Activated CD4-positive, alpha-beta memory T cell treated with anti-CD3 and anti-CD28 coated beads for 36 hours (primary cell): Measurements from ENCODE around the gene DHX30. TPM values are rescaled to one million over a fixed set of nuclear protein-coding genes. Genes with fewer than 3 reads are reported as not detected.

ENCODE experiments used
- CTCF ChIA-PET: fragments of 350-600 bp; sonication (Branson Sonifier 250); formaldehyde crosslinking; loops from one replicate; lab custom pipeline; 2021; ENCODE audit warnings: antibody characterized with exemption, inconsistent platforms; lab: Charles Lee
- POLR2A ChIA-PET: fragments of 350-600 bp; sonication (Branson Sonifier 250); formaldehyde crosslinking; loops from one replicate; lab custom pipeline; 2021; ENCODE audit warnings: antibody characterized with exemption; lab: Charles Lee
- DNase-seq: peaks from one replicate; pipeline ENCODE4 v3.0.0-alpha.2; 2020
- H3K27ac Mint-ChIP-seq: one replicate; pipeline ENCODE4 v1.8.0; 2021; ENCODE audit warnings: mixed read lengths
- H3K27me3 Mint-ChIP-seq: one replicate; pipeline ENCODE4 v1.8.0; 2021; ENCODE audit warnings: mixed read lengths
- H3K36me3 Mint-ChIP-seq: one replicate; pipeline ENCODE4 v1.8.0; 2021; ENCODE audit warnings: mixed read lengths
- H3K4me1 Mint-ChIP-seq: one replicate; pipeline ENCODE4 v1.8.0; 2021; ENCODE audit warnings: low read depth, mixed read lengths
- H3K4me3 Mint-ChIP-seq: one replicate; pipeline ENCODE4 v1.8.0; 2021; ENCODE audit warnings: mild to moderate bottlenecking, mixed read lengths
- H3K9me3 Mint-ChIP-seq: one replicate; pipeline ENCODE4 v1.8.0; 2021; ENCODE audit warnings: mixed read lengths
- intact Hi-C: fragments of 100-400 bp; cut with micrococcal nuclease; formaldehyde crosslinking; loops from one replicate; pipeline ENCODE4 v1.15.1; 2023
- total RNA-seq, 2 experiments: library from RNA; stranded (reverse); gene quantifications; one replicate each; pipeline ENCODE4 v1.2.3, GENCODE V29; 2021

DHX30 gene
- total RNA-seq, 2 experiments from 2014 or later, result 76.7 to 77.5 TPM

- peaks cover 14% of the 10 kb centered on the region for H3K36me3 Mint-ChIP-seq
- POLR2A ChIA-PET, result no interaction called here
- DNase-seq, result no peak
These were observed 20.3 kb upstream of the DHX30 start for GRCh38 chr3:47782446-47783308.

GRCh38 chr3:47783673-47784072 lies 19.3 kb upstream of the DHX30 start:
- peaks cover 14% of the 10 kb centered on the region for H3K36me3 Mint-ChIP-seq
- DNase-seq, result no peak
- no peak overlapping the region for H3K4me3 Mint-ChIP-seq
- ChIA-PET CTCF (no interaction called here), POLR2A (no interaction called here)
- intact Hi-C loops, result loop anchor here (5.0 kb wide), 1 partner anchor 146 kb away; no protein-coding TSS in a partner anchor
- H3K9me3 Mint-ChIP-seq, result no peaks in the 10 kb centered on the region
- no peak overlapping the region for H3K27ac Mint-ChIP-seq
- peaks cover 15% of the 10 kb centered on the region for H3K4me1 Mint-ChIP-seq
- no peaks in the 10 kb centered on the region for H3K27me3 Mint-ChIP-seq

More at GRCh38 chr3:47782446-47783308, 20.3 kb upstream of the DHX30 start:
- Mint-ChIP-seq H3K9me3 (no peaks in the 10 kb centered on the region), H3K4me1 (peaks cover 15% of the 10 kb centered on the region), H3K27me3 (no peaks in the 10 kb centered on the region), H3K4me3 (peak overlapping the region; percentile 78), H3K27ac (peak overlapping the region; percentile 90)
- CTCF ChIA-PET, result no interaction called here
- intact Hi-C loops, result loop anchor here (5.0 kb wide), 1 partner anchor 145 kb away; no protein-coding TSS in a partner anchor

DNA sequence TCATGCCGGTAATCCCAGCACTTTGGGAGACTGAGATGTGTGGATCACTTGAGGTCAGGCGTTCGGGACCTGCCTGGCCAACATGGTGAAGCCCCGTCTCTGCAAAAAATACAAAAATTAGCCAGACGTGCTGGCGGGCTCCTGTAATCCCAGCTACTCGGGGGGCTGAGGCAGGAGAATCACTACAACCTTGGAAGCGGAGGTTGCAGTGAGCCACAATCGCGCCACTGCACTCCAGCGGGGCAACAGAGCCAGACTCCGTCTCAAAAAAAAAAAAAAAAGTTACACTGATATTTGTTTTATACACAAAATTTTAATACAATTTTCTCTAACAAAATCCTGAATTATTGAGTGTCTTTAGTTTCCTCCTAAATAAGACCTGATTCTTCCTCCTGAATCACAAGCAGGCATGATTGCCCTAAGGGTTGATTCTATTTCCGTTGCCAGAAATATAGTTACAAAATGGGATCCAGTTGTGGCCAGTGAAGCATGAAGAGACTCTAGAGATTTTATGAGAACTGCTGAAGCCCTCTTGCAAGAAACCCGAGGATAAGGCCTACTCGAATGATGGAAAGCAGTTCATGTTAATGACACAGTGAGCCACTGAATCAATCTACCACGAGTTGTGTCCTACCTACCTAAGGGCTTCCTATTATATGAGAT lies 11.6 kb upstream of the DHX30 start:
- POLR2A ChIA-PET, result no interaction called here
- H3K27ac Mint-ChIP-seq, result no peak overlapping the region

GRCh38 chr3:47792699-47793098 lies 10.2 kb upstream of the DHX30 start:
- no peak for DNase-seq
- H3K4me1 Mint-ChIP-seq, result no peaks in the 10 kb centered on the region
- intact Hi-C loops, result no loop called here
- H3K9me3 Mint-ChIP-seq, result peaks cover 2% of the 10 kb centered on the region
- no peaks in the 10 kb centered on the region for H3K27me3 Mint-ChIP-seq
- H3K27ac Mint-ChIP-seq, result no peak overlapping the region
- H3K4me3 Mint-ChIP-seq, result no peak overlapping the region
- ChIA-PET CTCF (no interaction called here), POLR2A (no interaction called here)
- no peaks in the 10 kb centered on the region for H3K36me3 Mint-ChIP-seq

More for the DNA sequence above, 11.6 kb upstream of the DHX30 start:
- Mint-ChIP-seq H3K27me3 (no peaks in the 10 kb centered on the region), H3K4me3 (no peak overlapping the region), H3K9me3 (peaks cover 2% of the 10 kb centered on the region), H3K4me1 (no peaks in the 10 kb centered on the region), H3K36me3 (no peaks in the 10 kb centered on the region)
- intact Hi-C loops, result no loop called here
- DNase-seq, result no peak
- CTCF ChIA-PET, result no interaction called here

DNA sequence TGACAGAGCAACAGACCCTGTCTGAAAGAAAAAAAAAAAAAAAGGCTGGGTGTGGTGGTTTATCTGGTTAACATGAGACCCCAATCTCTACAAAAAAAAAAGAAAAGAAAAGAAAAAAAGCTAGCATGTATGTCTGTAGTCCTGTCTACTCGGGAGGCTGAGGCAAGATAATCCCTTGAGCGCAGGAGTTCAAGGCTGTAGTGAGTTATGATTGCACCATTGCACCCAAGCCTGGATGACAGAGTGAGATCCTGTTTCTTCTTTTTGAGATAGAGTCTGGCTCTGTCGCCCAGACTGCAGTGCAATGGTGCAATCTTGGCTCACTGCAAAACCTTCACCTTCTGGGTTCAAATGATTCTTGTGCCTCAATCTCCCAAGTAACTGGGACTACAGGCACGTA lies 8.4 kb upstream of the DHX30 start:
- ChIA-PET CTCF (no interaction called here), POLR2A (no interaction called here)
- no peak for DNase-seq
- Mint-ChIP-seq H3K4me1 (no peaks in the 10 kb centered on the region), H3K36me3 (no peaks in the 10 kb centered on the region), H3K9me3 (peaks cover 2% of the 10 kb centered on the region), H3K4me3 (no peak overlapping the region), H3K27ac (no peak overlapping the region), H3K27me3 (no peaks in the 10 kb centered on the region)
- intact Hi-C loops, result no loop called here

- H3K4me3 Mint-ChIP-seq, result no peak overlapping the region
- H3K27ac Mint-ChIP-seq, result no peak overlapping the region
These were observed 3.2 kb upstream of the DHX30 start for GRCh38 chr3:47799733-47800132.

GRCh38 chr3:47803480-47804025 lies 615 bp downstream of the DHX30 start:
- Mint-ChIP-seq H3K27me3 (no peaks in the 10 kb centered on the region), H3K27ac (peak overlapping the region; percentile 87), H3K36me3 (no peaks in the 10 kb centered on the region), H3K4me1 (peaks cover 21% of the 10 kb centered on the region), H3K9me3 (no peaks in the 10 kb centered on the region), H3K4me3 (peak overlapping the region; percentile 92)
- no peak for DNase-seq
- POLR2A ChIA-PET, result no interaction called here
- intact Hi-C loops, result loop anchor here (2.0 to 5.0 kb wide), 3 partner anchors 15 to 291 kb away; partner anchors contain the start of gene ELP6
- CTCF ChIA-PET, result interaction anchor here (2.0 to 3.0 kb wide), 2 partner anchors 22 to 281 kb away, joined by 9 to 28 read pairs; no protein-coding TSS in a partner anchor

More at GRCh38 chr3:47799733-47800132, 3.2 kb upstream of the DHX30 start:
- ChIA-PET POLR2A (no interaction called here), CTCF (interaction anchor here (1.1 kb wide), 1 partner anchor 277 kb away, joined by 3 read pairs; no protein-coding TSS in a partner anchor)
- H3K36me3 Mint-ChIP-seq, result no peaks in the 10 kb centered on the region
- H3K4me1 Mint-ChIP-seq, result peaks cover 20% of the 10 kb centered on the region
- intact Hi-C loops, result loop anchor here (5.0 kb wide), 1 partner anchor 287 kb away; the partner anchor contains the start of gene ELP6
- no peaks in the 10 kb centered on the region for H3K9me3 Mint-ChIP-seq
- H3K27me3 Mint-ChIP-seq, result no peaks in the 10 kb centered on the region
- DNase-seq, result no peak

- Mint-ChIP-seq H3K27ac (no peak overlapping the region), H3K9me3 (no peaks in the 10 kb centered on the region)
- POLR2A ChIA-PET, result interaction anchor here (0.7 kb wide), 1 partner anchor 21 kb away, joined by 3 read pairs; no protein-coding TSS in a partner anchor
These were observed 1.6 kb downstream of the DHX30 start for GRCh38 chr3:47804577-47804976.

GRCh38 chr3:47813551-47814177 lies 10.7 kb downstream of the DHX30 start:
- no peak overlapping the region for H3K4me3 Mint-ChIP-seq
- no peaks in the 10 kb centered on the region for H3K27me3 Mint-ChIP-seq
- peaks cover 14% of the 10 kb centered on the region for H3K36me3 Mint-ChIP-seq
- ChIA-PET CTCF (interaction anchor here (0.6 to 2.1 kb wide), 2 partner anchors 24 to 182 kb away, joined by 3 to 4 read pairs; no protein-coding TSS in a partner anchor), POLR2A (interaction anchor here (2.4 kb wide), 1 partner anchor 12 kb away, joined by 8 read pairs; no protein-coding TSS in a partner anchor)
- DNase-seq, result no peak
- H3K4me1 Mint-ChIP-seq, result peaks cover 4% of the 10 kb centered on the region
- no peak overlapping the region for H3K27ac Mint-ChIP-seq
- no peaks in the 10 kb centered on the region for H3K9me3 Mint-ChIP-seq
- intact Hi-C loops, result no loop called here

More at GRCh38 chr3:47804577-47804976, 1.6 kb downstream of the DHX30 start:
- H3K4me1 Mint-ChIP-seq, result peaks cover 21% of the 10 kb centered on the region
- no peaks in the 10 kb centered on the region for H3K36me3 Mint-ChIP-seq
- CTCF ChIA-PET, result interaction anchor here (0.9 to 3.0 kb wide), 4 partner anchors 21 to 282 kb away, joined by 3 to 28 read pairs (median 6); no protein-coding TSS in a partner anchor
- H3K4me3 Mint-ChIP-seq, result no peak overlapping the region
- DNase-seq, result no peak
- intact Hi-C loops, result loop anchor here (5.0 kb wide), 1 partner anchor 292 kb away; the partner anchor contains the start of gene ELP6
- no peaks in the 10 kb centered on the region for H3K27me3 Mint-ChIP-seq

DNA sequence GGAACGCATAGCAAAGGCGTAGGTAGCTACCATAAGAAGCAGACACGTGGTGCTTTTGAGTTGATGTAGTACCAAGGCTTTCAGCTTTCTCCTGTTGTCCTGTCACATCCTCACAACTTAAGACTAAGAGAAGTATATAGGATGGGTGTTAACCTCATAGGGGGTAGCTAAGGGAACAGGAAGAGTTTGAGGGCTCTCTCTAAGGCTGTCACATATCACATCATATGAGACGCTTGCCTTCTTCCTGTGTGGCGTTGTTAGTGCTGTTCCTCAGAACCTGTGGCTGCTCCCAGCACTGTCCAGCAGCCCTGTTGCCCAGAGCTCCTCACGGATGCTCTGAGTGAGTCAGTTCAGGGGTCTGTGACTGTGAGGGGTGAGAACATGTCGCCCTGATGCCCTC lies 14.7 kb downstream of the DHX30 start:
- peaks cover 13% of the 10 kb centered on the region for H3K36me3 Mint-ChIP-seq
- CTCF ChIA-PET, result interaction anchor here (0.9 to 3.7 kb wide), 3 partner anchors 7 to 295 kb away, joined by 3 to 30 read pairs (median 8); no protein-coding TSS in a partner anchor
- peaks cover 2% of the 10 kb centered on the region for H3K4me1 Mint-ChIP-seq
- DNase-seq, result no peak
- no peaks in the 10 kb centered on the region for H3K27me3 Mint-ChIP-seq
- POLR2A ChIA-PET, result interaction anchor here (0.6 kb wide), 1 partner anchor 369 kb away, joined by 3 read pairs; no protein-coding TSS in a partner anchor
- H3K27ac Mint-ChIP-seq, result no peak overlapping the region
- H3K4me3 Mint-ChIP-seq, result no peak overlapping the region
- H3K9me3 Mint-ChIP-seq, result peaks cover 3% of the 10 kb centered on the region
- intact Hi-C loops, result no loop called here
